Ammon's horn (tissue), 1 donor: ENCODE results near the gene NLGN1.

Experiments
- DNase-seq: peaks from one replicate; pipeline ENCODE4 v3.0.0-alpha.2; 2016; ENCODE audit warnings: low spot score

The NLGN1 gene

DNA sequence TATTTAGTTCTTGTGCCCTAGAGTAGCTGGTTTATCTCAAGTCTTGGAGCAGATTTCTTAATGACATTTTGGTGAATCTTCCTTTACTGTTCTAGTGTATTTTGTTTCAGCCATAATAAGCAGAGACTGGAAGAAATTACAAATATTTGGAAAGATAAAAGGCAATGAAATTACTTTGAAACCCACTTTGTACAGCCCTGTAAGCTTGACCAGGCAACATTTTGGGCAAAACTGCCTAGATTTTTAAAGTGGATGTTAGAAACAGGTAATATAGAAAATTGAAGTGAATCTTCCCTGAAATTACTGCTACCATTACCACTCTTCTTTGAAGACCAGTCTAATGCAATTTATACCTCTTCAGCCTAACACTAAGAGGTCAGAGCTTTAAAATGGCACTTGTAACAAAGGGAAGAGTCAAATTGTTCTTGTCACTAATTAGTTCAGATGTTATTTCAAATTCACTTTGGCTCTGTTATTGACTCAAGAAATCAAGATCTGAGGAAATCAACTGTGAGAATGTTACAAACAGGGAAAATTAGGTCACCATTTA, 589.4 kb downstream of the NLGN1 start:
- no peak for DNase-seq

GRCh38 chr3:173988909-173989308, 591.4 kb downstream of the NLGN1 start:
- DNase-seq, result no peak

- no peak for DNase-seq
Measured at GRCh38 chr3:173992416-173992815, 594.9 kb downstream of the NLGN1 start.

DNA sequence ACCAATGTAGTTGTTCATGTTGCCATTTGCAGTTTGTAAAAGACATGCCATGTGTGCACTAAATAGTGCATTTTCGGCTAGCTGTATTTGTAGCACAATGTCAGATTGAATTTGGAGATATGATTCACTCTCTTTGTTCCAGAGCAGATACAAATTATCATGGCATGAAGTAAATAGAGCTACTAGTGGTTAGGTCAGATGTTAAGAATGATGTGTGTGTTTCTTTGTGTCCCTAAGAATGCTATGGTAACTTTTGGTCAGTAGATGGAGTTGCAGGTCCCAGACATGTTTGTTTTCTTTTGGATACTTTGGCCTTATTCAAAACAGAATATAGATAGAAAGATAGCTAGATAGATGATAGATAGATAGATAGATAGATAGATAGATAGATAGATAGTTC, 595.8 kb downstream of the NLGN1 start:
- peak; percentile 40 for DNase-seq

- DNase-seq, result no peak
Measured at GRCh38 chr3:174000675-174001074, 603.1 kb downstream of the NLGN1 start.

DNA sequence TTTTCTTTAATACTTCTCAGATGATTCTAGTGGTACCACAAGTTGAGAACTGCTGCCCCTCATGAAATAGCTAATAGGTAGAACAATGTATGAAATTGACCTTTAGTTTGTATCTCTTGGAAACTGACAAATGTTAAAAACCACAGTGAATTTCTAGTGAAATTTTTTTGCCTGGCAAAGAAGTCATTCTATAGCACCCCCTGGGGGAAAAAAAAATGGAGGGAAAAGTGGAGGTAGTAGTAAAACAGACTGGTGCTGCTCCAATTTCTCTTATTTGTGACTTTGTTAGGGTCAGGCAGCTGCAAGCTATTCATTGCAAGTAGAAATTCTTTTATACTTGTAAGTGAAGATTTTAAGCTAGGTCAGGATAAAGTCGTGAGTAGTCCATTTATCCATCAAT, 605.0 kb downstream of the NLGN1 start:
- DNase-seq, result no peak

DNA sequence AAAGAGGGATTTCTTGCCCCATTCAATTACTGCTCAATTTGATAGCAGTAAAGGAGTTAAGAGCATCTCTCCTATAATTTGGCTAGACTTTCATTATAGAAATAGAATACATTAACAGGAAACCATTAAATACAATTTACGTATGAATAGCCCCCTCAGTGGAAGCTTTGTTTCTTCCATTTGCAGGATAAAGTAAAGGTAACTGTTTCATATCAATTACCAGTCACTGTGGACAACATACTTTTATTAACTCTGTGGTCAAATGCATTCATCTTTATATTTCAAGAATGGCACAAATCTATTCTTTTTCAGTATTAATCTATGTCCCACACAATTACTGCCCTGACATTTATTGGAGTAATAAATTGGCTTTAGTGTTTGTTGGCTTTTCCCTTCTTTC, 613.4 kb downstream of the NLGN1 start:
- DNase-seq, result no peak

GRCh38 chr3:174016186-174016585, 618.6 kb downstream of the NLGN1 start:
- no peak for DNase-seq

DNA sequence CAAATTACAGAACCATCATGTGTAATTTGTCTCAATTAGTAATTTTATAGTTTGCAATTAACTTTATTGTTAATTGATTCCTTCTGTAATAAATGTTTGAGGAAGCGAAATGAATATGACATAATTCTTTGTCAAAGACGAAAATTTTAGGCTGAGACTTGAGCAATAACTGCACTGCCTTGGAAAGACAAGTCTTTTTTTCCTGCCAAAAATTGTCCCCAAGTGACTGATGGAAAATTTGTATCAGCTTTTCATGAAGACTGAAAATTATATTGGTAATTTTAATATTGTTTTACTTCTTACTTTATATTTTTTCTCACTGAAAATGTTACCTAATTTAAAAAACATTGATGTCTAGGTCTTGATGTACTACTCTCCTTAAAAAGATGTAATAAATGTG, 622.6 kb downstream of the NLGN1 start:
- no peak for DNase-seq

GRCh38 chr3:174023421-174023820, 625.9 kb downstream of the NLGN1 start:
- peak; percentile 70 for DNase-seq

DNA sequence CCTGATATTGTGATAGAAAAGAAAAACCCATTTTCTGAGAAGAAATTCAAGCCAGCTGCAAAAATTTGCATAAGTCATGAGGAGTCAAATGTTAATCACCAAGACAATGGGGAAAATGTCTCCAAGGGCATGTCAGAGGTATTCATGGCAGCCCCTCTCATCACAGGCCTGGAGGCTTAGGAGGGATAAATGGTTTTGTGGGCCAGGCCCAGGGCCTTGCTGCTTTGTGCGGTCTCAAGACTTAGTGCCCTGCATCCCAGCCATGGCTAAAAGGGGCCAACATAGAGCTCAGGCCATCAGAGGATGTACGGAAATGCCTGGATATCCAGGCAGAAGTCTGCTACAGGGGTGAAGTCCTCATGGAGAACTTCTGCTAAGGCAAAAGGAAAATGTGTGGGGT, 631.1 kb downstream of the NLGN1 start:
- no peak for DNase-seq

DNA sequence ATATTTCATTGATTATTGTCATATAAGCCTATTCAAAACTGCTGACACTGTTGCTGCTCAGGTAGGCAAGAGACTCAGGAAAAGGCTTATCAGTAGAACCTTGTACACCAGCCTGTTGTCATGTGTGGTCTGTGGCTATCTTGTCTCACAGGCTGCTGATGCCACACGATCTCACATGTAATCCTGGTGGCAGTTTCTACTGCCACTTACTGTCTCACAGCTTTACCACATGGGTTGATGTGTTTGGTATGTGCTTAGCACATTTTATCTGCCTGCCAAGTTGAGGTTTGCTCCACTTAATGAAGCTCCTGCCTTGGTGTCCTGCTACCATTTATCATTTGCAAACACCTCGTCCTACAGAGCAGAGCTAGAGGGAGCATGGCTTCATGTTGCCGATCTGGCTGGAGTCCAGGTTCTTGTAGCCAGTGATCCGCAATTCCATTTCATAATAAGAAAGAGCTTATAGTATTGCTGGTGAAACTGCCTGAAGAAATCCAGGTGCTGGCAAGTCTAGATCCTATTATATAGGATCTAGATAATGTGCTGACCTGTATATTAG, 637.9 kb downstream of the NLGN1 start:
- no peak for DNase-seq

DNA sequence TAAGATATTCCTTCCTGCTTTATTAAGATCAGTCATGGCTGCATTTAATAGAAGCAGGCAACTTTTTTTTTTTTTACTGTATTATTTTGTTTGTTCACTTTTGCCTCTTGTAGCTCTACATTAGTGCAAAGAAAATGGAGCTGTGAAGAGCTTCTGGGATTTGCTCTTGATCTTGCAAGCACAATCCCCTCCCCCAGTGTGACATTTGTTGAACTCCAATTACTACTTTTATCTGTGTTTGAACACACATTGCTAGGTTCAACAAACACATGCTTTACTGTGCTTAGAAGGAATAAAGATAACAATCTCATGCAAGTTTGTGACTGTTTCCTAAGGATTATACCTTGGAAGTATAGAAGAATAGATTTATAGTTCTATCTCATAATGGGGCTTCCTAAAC, 648.8 kb downstream of the NLGN1 start:
- no peak for DNase-seq

DNA sequence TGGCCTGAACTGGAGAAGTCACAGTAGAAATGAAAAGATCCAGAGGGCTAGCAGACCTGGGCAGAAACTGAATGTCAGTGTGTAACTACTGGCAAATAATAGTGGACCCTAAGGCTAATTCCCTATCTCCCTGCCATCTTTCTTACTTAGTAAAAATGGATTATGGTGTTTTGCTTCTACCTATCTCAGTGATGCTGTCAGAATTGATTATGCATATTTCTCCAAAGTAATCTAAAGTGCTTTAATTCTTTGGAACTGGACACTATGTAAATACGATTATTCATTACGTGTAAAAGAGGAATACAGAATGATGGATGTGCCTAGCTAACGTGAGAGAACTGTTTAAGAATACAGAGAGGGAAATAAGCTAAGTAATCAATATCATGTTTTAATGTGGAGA, 651.9 kb downstream of the NLGN1 start:
- no peak for DNase-seq

DNA sequence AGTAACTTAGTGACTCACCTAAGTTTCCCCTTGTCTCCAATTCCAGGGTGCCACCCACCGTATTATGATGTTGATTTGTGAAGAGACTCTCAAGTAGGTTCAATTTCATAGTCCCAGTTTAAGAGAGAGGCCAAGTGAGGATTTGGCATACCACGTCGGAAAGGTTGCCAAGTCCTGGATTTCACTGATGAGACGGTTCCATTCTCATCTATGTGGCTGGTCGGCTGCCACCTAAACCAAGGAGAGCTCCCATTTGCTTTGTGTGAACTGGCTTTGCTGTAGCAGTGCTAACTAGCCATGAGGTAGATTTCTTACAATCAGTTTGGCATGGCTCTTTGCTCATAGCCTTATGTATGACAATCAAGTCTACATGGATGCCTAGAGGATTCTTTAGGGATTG, 653.6 kb downstream of the NLGN1 start:
- no peak for DNase-seq

DNA sequence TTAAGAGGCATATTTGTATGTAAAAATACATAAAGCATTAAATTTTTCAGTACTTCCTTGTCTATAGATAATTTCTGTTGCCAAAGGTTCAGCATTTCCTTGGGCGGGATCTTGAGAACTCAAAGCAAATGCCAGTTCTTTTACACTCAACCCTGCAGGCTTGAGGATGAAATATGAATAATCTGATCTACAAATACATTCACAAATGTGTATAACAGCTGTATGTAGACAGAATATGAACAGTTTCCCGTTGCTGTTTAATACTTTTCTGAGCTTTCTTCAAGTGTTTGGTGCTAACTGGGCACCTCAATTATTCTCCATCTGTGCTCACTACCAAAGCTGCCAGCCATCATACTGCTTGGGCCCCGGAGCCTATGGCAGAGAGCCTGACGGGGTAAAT, 661.3 kb downstream of the NLGN1 start:
- no peak for DNase-seq

- DNase-seq, result no peak
Measured at GRCh38 chr3:174060431-174060830, 662.9 kb downstream of the NLGN1 start.

DNA sequence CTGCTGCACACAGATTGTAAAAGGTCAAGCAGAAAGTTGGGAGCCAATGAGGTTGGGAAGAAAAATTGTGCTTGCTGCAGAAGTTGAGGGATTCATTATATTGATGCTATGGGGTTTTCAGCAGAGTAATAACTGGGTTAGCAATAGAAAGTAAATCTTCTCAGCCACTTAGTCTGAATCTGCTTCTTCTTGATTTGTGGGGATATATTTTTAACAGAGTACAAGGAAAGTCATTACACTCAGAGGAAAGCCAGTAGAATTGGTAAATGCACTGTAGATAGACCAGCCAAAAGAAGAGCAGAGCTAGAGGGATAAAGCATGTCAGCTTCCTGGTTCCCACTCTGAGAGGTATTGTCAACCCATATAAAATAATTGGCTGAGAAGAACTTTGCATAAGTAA, 663.6 kb downstream of the NLGN1 start:
- no peak for DNase-seq

DNA sequence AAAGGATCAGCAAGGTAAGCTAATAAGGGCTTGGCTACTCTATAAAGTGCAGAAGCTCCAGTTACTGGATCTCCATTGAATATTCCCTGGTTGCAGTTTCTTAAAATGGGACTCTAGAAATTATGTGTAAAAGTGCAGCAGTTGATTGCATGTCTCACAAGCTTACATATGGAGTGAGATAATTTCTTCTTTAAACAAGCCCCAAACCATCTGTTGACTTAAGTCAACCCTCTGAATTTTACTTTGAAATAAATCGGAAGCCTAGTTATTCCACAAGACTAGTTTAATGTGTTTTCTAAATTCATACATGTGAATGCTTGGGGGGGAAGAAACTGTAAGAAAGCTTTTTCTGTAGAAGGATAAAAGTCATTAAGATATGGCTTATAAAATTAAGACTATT, 664.2 kb downstream of the NLGN1 start:
- no peak for DNase-seq

- DNase-seq, result no peak
Measured at GRCh38 chr3:174062923-174063322, 665.4 kb downstream of the NLGN1 start.

DNA sequence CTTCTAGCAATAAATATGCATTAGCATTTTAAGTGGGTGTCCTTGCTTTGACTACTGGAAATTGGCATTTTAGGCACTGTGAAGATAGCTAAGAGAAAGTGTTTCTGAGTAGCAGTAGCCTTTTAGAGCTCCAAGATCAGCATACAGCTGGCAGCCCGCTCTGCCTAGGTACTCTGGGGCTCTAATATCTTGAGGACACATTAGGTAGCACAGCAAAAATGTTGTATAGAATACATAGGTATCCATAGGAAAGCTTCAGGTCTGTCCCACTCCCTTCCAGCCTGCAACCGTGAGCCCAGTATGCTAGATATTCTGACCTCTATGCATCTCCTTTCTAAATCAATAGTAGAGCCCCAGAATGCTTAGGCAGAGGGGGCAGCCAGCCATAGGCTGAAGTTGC, 670.5 kb downstream of the NLGN1 start:
- no peak for DNase-seq

DNA sequence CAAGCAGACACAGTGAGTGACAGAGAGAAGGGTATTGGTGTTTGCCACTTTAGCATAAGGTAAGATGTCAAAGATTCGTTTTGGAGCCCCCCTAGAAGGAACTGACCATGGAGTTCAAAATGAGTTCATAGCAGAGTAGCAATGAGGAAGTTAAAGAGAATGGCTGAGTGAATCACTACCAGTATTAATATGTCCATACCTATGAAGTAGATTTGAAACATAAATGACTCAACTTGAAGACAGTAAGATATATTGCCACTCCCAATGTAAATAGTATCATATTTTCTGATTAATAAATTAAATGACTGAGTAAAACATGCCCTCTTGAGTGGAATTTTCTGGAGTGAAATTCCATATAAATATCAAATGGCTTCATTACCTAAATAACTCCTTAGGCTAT, 675.1 kb downstream of the NLGN1 start:
- DNase-seq, result no peak

DNA sequence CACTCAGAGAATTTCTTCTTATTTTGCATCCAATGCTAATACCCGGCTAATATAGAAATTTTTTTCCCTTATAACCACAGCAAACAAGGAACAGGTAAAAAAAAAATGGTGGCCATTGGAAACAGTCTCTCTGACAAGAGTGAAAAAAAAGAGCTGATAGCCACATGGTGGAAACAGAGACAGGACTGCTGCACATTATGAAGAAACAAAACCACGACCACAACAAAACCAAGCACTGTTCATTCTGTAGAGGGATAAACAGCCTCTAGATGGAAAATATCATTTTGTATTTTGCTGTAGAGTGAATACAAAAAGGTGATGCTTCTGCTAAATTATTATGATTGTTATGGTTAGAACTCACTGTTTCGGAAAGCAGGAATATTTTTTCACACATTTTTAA, 686.2 kb downstream of the NLGN1 start:
- no peak for DNase-seq

GRCh38 chr3:174089592-174089991, 692.0 kb downstream of the NLGN1 start:
- no peak for DNase-seq

- no peak for DNase-seq
Measured at GRCh38 chr3:174094669-174095068, 697.1 kb downstream of the NLGN1 start.
